HG03039 (cell line): ENCODE results near the gene PTPN22.

ENCODE experiments used
- ATAC-seq: cut with Tn5 transposase; IDR thresholded peaks from one replicate; pipeline ENCODE4 v1.9.1; 2021; ENCODE audit warnings: mild to moderate bottlenecking, moderate library complexity; ENCODE audit not compliant: unreplicated experiment

Gene PTPN22

GRCh38 chr1:113804421-113805255 is 66.9 kb downstream of the PTPN22 start:
- ATAC-seq = no peak

- no peak for ATAC-seq
Observed at GRCh38 chr1:113802367-113803007, 69.0 kb downstream of the PTPN22 start.

DNA sequence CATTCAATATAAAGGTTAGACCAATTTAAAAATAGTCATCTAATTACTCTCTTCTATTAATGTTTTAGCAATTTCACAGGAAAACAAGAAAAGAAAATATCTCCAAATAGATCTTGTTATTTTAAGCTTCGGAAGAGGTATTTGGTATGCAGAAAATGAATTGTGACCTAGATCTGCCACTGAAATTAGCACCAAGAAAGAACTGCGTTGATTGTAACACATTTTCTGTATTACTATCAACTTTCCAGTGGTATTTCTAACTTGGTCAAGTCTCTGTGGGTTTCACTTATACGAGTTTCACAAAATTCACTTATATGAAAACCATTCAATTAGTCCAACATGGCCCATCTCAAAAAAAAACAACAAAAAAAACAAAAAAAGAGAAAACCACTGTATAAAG is 71.0 kb downstream of the PTPN22 start:
- no peak for ATAC-seq

DNA sequence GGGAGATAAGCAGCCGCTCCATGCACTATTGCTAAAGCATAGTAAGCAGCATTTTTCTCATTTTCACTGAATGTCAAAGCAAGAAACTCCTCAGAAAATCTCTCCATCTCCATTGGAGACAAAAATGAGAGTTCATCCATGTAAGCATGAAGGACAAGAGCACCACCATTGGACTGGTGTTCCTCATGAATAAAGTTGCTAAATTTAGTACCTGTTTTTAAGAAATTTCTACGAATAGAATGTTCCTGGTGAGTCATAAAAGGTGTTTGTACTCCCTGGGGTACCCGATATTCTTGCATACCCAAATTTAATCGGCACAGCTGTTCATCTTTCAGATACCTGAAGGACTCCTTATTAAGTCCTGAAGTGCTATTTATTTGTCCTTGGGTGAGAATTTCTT is 74.0 kb downstream of the PTPN22 start:
- ATAC-seq = no peak

- ATAC-seq = no peak
Observed at GRCh38 chr1:113793878-113794834, 77.4 kb downstream of the PTPN22 start.

- no peak for ATAC-seq
Observed at GRCh38 chr1:113792986-113793385, 78.5 kb downstream of the PTPN22 start.

GRCh38 chr1:113792471-113792870 is 79.0 kb downstream of the PTPN22 start:
- ATAC-seq = no peak

GRCh38 chr1:113788802-113789201 is 82.7 kb downstream of the PTPN22 start:
- no peak for ATAC-seq

DNA sequence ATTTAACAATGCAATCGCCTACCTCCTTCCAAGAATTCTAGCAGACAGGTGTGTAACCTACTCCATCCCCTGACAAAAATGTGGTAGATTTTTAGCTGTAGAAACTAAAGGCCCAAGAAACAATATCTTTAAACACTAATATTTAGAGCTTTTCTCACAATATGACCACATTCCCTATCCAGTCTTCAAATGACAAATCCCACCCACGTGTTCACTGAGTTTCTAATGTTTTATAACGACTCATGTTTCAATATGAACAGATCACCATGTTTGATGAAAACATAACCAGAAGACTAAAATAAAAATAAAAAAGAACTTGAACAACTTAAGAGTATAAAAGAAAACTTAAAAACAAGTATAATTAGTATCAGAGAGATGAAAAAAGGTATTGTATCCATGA is 83.8 kb downstream of the PTPN22 start:
- ATAC-seq = no peak

DNA sequence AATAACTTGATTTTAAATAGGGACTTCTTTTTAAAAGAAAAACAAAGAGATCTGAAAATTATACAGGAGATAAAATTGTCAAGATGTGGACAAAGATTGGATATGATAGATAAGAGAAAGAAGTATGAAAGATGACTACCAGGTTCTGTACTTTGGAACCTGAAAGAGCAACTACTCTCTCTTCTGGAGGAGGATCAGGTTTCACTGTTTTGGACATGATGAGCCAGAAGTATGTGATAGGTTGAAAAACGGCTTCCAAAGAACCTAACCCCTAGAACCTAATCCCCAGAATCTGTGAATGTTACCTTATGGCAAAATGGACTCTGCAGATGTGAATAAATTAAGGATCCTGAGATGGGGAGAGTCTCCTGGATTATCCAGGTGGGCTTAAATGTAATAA is 85.4 kb downstream of the PTPN22 start:
- no peak for ATAC-seq

- ATAC-seq = no peak
Observed at GRCh38 chr1:113784104-113784779, 87.3 kb downstream of the PTPN22 start.

GRCh38 chr1:113783254-113784103 is 88.0 kb downstream of the PTPN22 start:
- ATAC-seq = peak; percentile 73

DNA sequence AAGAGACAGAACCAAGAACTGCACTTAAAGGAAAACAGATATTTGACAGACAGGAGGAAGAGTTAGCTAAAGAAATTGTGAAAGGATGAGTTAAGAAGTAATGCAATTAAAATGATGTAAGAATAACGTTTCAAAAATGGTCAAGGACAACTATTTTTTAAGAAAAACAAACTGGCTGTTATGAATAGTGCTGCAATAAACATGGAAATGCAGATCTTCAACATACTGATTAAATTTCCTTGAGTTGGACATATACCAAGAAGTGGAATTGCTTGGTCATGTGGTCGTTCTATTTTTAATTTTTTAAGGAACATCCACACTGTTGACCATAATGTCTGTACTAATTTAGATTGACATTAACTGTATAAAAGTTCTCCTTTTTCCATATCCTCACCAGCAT is 89.1 kb downstream of the PTPN22 start:
- ATAC-seq = no peak

DNA sequence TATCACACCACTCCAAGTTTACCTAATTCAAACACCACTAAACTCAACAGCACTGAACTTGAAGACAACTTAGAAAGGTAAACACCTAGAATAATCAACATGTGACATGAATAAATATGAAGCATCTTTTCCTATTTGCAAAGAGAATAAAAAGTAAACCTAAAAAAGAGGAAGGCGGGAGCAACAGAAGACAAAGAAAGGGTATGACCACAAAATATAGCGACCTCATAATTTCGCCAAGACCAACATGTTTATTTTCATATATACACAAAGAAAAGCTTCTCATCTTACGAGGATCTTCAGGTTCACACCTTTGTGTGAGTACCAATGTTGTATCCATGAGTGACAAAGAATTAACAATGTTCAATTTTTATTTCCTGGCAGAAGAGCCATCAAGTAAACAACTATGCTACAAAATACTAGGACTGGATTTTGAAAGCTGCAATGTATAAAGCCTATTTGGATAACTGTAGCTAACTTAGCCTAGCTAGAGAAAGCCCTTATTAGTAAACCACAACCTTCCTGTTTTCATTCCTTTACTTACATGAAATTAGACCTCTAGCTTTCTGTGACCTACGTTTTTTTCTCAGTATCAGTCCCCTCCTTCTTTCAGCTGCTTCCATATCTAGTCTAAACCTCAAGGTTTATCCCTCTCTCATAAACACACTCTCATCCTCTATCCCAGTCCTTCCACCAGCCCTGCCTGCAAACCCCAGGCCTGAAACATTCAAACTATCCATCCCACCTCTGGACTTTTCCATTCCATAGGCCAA is 91.0 kb downstream of the PTPN22 start:
- ATAC-seq = peak; percentile 41

DNA sequence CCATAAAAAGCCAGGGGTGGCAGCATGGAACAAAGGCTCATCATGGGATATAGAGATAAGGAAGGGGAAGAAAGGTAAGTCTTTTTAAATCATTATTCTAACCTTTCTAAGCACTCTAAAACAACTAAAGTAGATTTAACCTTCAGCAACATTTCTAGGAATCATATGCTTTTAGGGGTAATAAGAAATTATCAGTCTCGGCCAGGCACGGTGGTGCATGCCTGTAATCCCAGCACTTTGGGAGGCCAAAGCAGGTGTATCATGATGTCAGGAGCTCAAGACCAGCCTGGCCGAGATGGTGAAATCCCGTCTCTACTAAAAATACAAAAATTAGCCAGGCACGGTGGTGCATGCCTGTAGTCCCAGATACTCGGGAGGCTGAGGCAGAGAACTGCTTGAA is 92.0 kb downstream of the PTPN22 start:
- no peak for ATAC-seq

DNA sequence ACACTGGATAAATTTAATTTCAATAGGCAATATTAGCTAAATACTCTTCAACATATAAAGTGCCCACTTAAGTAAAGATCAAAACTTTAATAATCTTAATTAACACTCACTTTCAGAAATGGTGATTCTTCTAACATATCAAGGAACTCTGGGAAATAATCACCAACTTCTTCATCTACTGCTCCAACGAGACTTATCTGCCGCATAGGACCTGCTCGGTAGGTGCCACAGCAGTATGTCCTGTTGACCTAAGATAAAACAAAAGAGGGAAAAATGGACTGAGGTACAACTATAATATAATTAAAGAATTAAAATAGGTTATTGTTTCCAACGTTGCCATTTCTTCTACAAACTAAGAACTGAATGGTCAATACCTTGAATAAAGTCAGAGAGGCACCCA is 94.0 kb downstream of the PTPN22 start:
- no peak for ATAC-seq

DNA sequence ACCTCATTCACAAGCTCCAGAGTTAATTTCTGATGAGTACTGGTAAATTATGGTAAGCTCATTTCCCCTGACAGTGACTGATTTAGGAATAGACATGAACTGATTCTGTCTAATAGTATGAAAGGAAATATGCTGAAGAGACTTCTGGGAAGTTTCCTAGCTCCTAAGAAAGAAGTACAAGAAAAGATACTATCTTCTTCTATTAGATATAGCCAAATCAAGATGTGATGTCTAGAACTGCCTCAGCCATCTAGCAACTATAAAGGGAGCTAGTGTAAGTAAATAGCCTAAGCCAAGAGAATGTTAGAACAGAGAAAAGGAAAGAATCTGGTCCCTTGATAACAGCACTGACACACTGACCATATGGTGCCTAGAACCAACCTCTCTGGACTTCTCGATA is 101.5 kb downstream of the PTPN22 start:
- no peak for ATAC-seq

- no peak for ATAC-seq
Observed at GRCh38 chr1:113769601-113769970, 101.9 kb downstream of the PTPN22 start.

GRCh38 chr1:113768916-113769600 is 102.5 kb downstream of the PTPN22 start:
- ATAC-seq = no peak
